Right atrium auricular region (tissue), 2 donors: ENCODE data around the gene NTF4. TPM values are rescaled to one million over a fixed set of nuclear protein-coding genes. Genes with fewer than 3 reads are reported as not detected.

Experiments used
- DNase-seq: peaks from one replicate; pipeline ENCODE4 v3.0.0-alpha.2; 2019; ENCODE audit warnings: low spot score
- H3K27ac ChIP-seq, 2 donors: fragments of 200-600 bp; sonication (generic); 1 replicate in 1 of 2; 2 replicates in 1 of 2; pipeline ENCODE4 v1.5.1; 2016 to 2019
- H3K27me3 ChIP-seq, 2 donors: fragments of 200-600 bp; sonication (generic); one replicate each; pipeline versions ENCODE4 v1.5.1 to v1.6.0; 2017 to 2019
- H3K36me3 ChIP-seq: fragments of 200-600 bp; sonication (generic); one replicate; pipeline ENCODE4 v1.5.1; 2016
- H3K4me1 ChIP-seq, 2 donors: fragments of 200-600 bp; sonication (generic); one replicate each; pipeline versions ENCODE4 v1.5.1 to v1.6.0; 2017 to 2019
- H3K4me3 ChIP-seq, 2 donors: fragments of 200-600 bp; sonication (generic); 1 replicate in 1 of 2; 2 replicates in 1 of 2; pipeline ENCODE4 v1.5.1; 2017 to 2019; ENCODE audit warnings: mild to moderate bottlenecking in 1 of 2, moderate library complexity in 1 of 2
- H3K9me3 ChIP-seq, 2 donors: fragments of 200-600 bp; sonication (generic); one replicate each; pipeline ENCODE4 v1.5.1; 2019
- CTCF ChIP-seq, 2 donors: fragments of 200-600 bp; sonication (generic); IDR thresholded peaks; one replicate each; pipeline ENCODE4 v1.5.1; 2019; ENCODE audit warnings: antibody characterized with exemption in 2 of 2
- total RNA-seq, 2 donors: library from RNA; depleted of rRNA; stranded (reverse); fragments of >200 nt; gene quantifications; one replicate each; pipeline ENCODE4 v1.1.0, GENCODE V29; 2016

NTF4 gene
- total RNA-seq, 2 donors from 2014 or later, result not detected

DNA sequence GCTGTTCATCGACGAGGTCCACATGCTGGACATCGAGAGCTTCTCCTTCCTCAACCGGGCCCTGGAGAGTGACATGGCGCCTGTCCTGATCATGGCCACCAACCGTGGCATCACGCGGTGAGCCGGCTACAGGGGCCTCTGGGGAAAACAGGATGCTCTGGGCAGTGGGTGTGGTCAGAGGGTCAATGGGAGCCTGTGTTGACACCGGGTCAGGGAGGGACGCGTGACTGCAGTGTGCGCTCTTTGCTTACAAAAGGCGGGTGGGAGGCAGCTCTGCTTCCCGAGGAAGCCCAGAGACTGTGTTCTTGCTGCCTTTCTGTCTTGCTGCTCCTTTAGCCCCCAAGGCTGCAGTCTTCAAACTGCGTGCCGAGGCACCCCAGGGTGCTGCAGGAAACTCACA is 53.4 kb downstream of the NTF4 start:
- Histone ChIP-seq H3K9me3 (no peaks in the 10 kb centered on the region), H3K4me3 (no peak overlapping the region), H3K27me3 (no peaks in the 10 kb centered on the region), H3K27ac (no peak overlapping the region), H3K36me3 (peaks cover 57% of the 10 kb centered on the region), H3K4me1 (no peaks in the 10 kb centered on the region)
- TF ChIP-seq CTCF (IDR thresholded peaks at IDR 0.05), result no peak
- no peak for DNase-seq

Other genes with a start within 250 kb of the NTF4 start
- gene HSD17B14, start 228.3 kb downstream of the NTF4 start, total RNA-seq, result 1 to 10 TPM; 3.7 to 6.3 TPM
- 10 to 100 TPM; 22.4 to 25.1 TPM for gene PLEKHA4, start 196.2 kb downstream of the NTF4 start, total RNA-seq
- 10 to 100 TPM; 55.0 to 97.6 TPM for gene PPP1R15A, start 192.4 kb downstream of the NTF4 start, total RNA-seq
- gene TULP2, start 166.1 kb downstream of the NTF4 start, total RNA-seq, result not detected
- 100 to 1,000 TPM; 347 to 411 TPM for gene NUCB1, start 164.5 kb downstream of the NTF4 start, total RNA-seq
- gene DHDH, start 131.1 kb downstream of the NTF4 start, total RNA-seq, result not detected
- gene BAX, start 109.9 kb downstream of the NTF4 start, total RNA-seq, result 10 to 100 TPM; 10.7 to 21.2 TPM
- gene FTL, start 99.5 kb downstream of the NTF4 start, total RNA-seq, result 1,000 to 10,000 TPM; 1,493 to 3,053 TPM
- gene GYS1, start 71.5 kb downstream of the NTF4 start, total RNA-seq, result 10 to 100 TPM; 72.1 to 88.1 TPM
- 10 to 100 TPM; 49.1 to 87.7 TPM for gene RUVBL2, start 70.9 kb downstream of the NTF4 start, total RNA-seq
- gene LHB, start 47.7 kb downstream of the NTF4 start, total RNA-seq, result not detected
- not detected for gene CGB3, start 40.5 kb downstream of the NTF4 start, total RNA-seq
- gene CGB2, start 32.9 kb downstream of the NTF4 start, total RNA-seq, result not detected
- gene CGB1, start 27.9 kb downstream of the NTF4 start, total RNA-seq, result not detected
- not detected for gene CGB5, start 21.0 kb downstream of the NTF4 start, total RNA-seq
- not detected for gene CGB8, start 15.7 kb downstream of the NTF4 start, total RNA-seq
- gene CGB7, start 7.1 kb downstream of the NTF4 start, total RNA-seq, result not detected
- gene KCNA7, start 7.9 kb upstream of the NTF4 start, total RNA-seq, result 1 to 10 TPM in 1 of 2 donors, under 1 TPM in 1; 0.35 to 3.2 TPM
- gene SNRNP70, start 20.6 kb upstream of the NTF4 start, total RNA-seq, result 10 to 100 TPM; 62.7 to 89.4 TPM
- 10 to 100 TPM; 31.5 to 35.0 TPM for gene LIN7B, start 49.6 kb upstream of the NTF4 start, total RNA-seq
- 1 to 10 TPM; 3.1 to 5.9 TPM for gene C19orf73, start 54.3 kb upstream of the NTF4 start, total RNA-seq
- gene PPFIA3, start 54.7 kb upstream of the NTF4 start, total RNA-seq, result 1 to 10 TPM; 5.0 to 6.8 TPM
- 1,000 to 10,000 TPM in 1 of 2 donors, 100 to 1,000 TPM in 1; 558 to 1,164 TPM for gene HRC, start 90.6 kb upstream of the NTF4 start, total RNA-seq
- 10 to 100 TPM; 20.6 to 22.8 TPM for gene TRPM4, start 93.0 kb upstream of the NTF4 start, total RNA-seq